Naive thymus-derived CD8-positive, alpha-beta T cell (primary cell): Measurements from ENCODE around the gene CDS2. TPM values are rescaled to one million over a fixed set of nuclear protein-coding genes. Genes with fewer than 3 reads are reported as not detected.
A peak's percentile ranks its signal among the peaks of the same experiment; 100 is the strongest.

Experiments
- ATAC-seq, 2 donors: fragments of 150-1000 bp; cut with Tn5 transposase in 1 of 2; sonication (Bioruptor Pico), chemical (Tn5 transposase) in 1 of 2; 1 replicate in 1 of 2; 2 replicates in 1 of 2; pipeline ENCODE4 v1.10.0; 2021; ENCODE audit warnings: mild to moderate bottlenecking in 2 of 2, moderate library complexity in 2 of 2
- POLR2A ChIA-PET: fragments of 350-600 bp; sonication (Branson Sonifier 250); formaldehyde crosslinking; loops from one replicate; lab custom pipeline; 2021; ENCODE audit warnings: antibody characterized with exemption; lab: Charles Lee
- DNase-seq, 10 donors: peaks; one replicate each; pipeline versions ENCODE4 v3.0.0 to v3.0.0-alpha.2; 2020 to 2022
- H3K27ac Mint-ChIP-seq, 10 donors: one replicate each; pipeline ENCODE4 v1.8.0; 2020 to 2022; ENCODE audit warnings: mild to moderate bottlenecking in 10 of 10, mixed read lengths in 10 of 10, moderate library complexity in 4 of 10, inconsistent platforms in 1 of 10
- H3K27me3 Mint-ChIP-seq, 5 donors: one replicate each; pipeline ENCODE4 v1.8.0; 2021 to 2022; ENCODE audit warnings: mixed read lengths in 5 of 5
- H3K36me3 Mint-ChIP-seq, 3 donors: one replicate each; pipeline ENCODE4 v1.8.0; 2020 to 2022; ENCODE audit warnings: mixed read lengths in 3 of 3, mild to moderate bottlenecking in 2 of 3, inconsistent platforms in 1 of 3
- H3K4me1 Mint-ChIP-seq, 4 donors: one replicate each; pipeline ENCODE4 v1.8.0; 2021 to 2022; ENCODE audit warnings: mixed read lengths in 4 of 4
- H3K4me3 Mint-ChIP-seq, 10 donors: one replicate each; pipeline ENCODE4 v1.8.0; 2020 to 2022; ENCODE audit warnings: mild to moderate bottlenecking in 10 of 10, mixed read lengths in 10 of 10, moderate library complexity in 6 of 10, inconsistent platforms in 1 of 10
- H3K9me3 Mint-ChIP-seq, 9 donors: one replicate each; pipeline ENCODE4 v1.8.0; 2020 to 2022; ENCODE audit warnings: mixed read lengths in 9 of 9, mild to moderate bottlenecking in 3 of 9, inconsistent platforms in 1 of 9, moderate library complexity in 1 of 9
- polyA plus RNA-seq, 3 donors: library from polyadenylated mRNA; unstranded; fragments of 300-500 nt; fragmentation: Illumina TruSeq; gene quantifications; one replicate each; pipeline ENCODE4 v1.2.3, GENCODE V29; 2021
- total RNA-seq, 8 experiments: library from RNA in 2 of 8; stranded (reverse) in 2 of 8; gene quantifications; one replicate each; pipeline ENCODE4 v1.2.3 and lab custom pipeline; 2021 to 2026

The CDS2 gene
- total and polyA plus RNA-seq, 5 experiments from 2014 or later, result 32.3 to 60.7 (median 47.3) TPM

GRCh38 chr20:5155404-5155803 is 28.6 kb downstream of the CDS2 start:
- no peaks in the 10 kb centered on the region for H3K9me3 Mint-ChIP-seq
- H3K4me1 Mint-ChIP-seq, result peaks cover 29 to 75% (median 65%) of the 10 kb centered on the region in 4 donors
- ATAC-seq (no peak), DNase-seq (no peak)
- H3K4me3 Mint-ChIP-seq, result no peak overlapping the region
- POLR2A ChIA-PET, result interaction anchor here (1.8 kb wide), 1 partner anchor 29 kb away, joined by 4 read pairs; the partner anchor contains the start of gene CDS2
- no peaks in the 10 kb centered on the region for H3K27me3 Mint-ChIP-seq
- peaks cover 0 to 26% (median 2%) of the 10 kb centered on the region in 3 donors for H3K36me3 Mint-ChIP-seq
- peak overlapping the region in 4 of 10 donors; percentile 10 to 57 (median 40) for H3K27ac Mint-ChIP-seq

GRCh38 chr20:5156675-5157448 is 30.1 kb downstream of the CDS2 start:
- Mint-ChIP-seq H3K27me3 (no peaks in the 10 kb centered on the region), H3K4me3 (peak overlapping the region in 1 of 10 donors; percentile 25), H3K27ac (peak overlapping the region in 9 of 10 donors; percentile 9 to 91 (median 58)), H3K9me3 (no peaks in the 10 kb centered on the region), H3K4me1 (peaks cover 29 to 83% (median 71%) of the 10 kb centered on the region in 4 donors), H3K36me3 (peaks cover 0 to 29% (median 2%) of the 10 kb centered on the region in 3 donors)
- ATAC-seq (no peak), DNase-seq (no peak)
- POLR2A ChIA-PET, result no interaction called here

GRCh38 chr20:5159928-5160327 is 33.1 kb downstream of the CDS2 start:
- H3K4me1 Mint-ChIP-seq, result peaks cover 35 to 79% (median 66%) of the 10 kb centered on the region in 4 donors
- no peak overlapping the region for H3K4me3 Mint-ChIP-seq
- ATAC-seq, result no peak
- no peak for DNase-seq
- H3K36me3 Mint-ChIP-seq, result peaks cover 0 to 8% (median 0%) of the 10 kb centered on the region in 3 donors
- no peaks in the 10 kb centered on the region for H3K9me3 Mint-ChIP-seq
- POLR2A ChIA-PET, result no interaction called here
- no peaks in the 10 kb centered on the region for H3K27me3 Mint-ChIP-seq
- H3K27ac Mint-ChIP-seq, result peak overlapping the region in 3 of 10 donors; percentile 18 to 34 (median 23)

GRCh38 chr20:5160882-5161281 is 34.1 kb downstream of the CDS2 start:
- Mint-ChIP-seq H3K9me3 (no peaks in the 10 kb centered on the region), H3K27me3 (no peaks in the 10 kb centered on the region), H3K4me3 (no peak overlapping the region), H3K4me1 (peaks cover 35 to 79% (median 66%) of the 10 kb centered on the region in 4 donors), H3K36me3 (peaks cover 0 to 6% (median 0%) of the 10 kb centered on the region in 3 donors), H3K27ac (peak overlapping the region in 1 of 10 donors; percentile 1)
- DNase-seq, result no peak
- POLR2A ChIA-PET, result no interaction called here
- no peak for ATAC-seq

GRCh38 chr20:5161536-5162164 is 34.8 kb downstream of the CDS2 start:
- ATAC-seq, result no peak
- Mint-ChIP-seq H3K9me3 (no peaks in the 10 kb centered on the region), H3K27me3 (no peaks in the 10 kb centered on the region), H3K36me3 (peaks cover 0 to 6% (median 0%) of the 10 kb centered on the region in 3 donors), H3K4me3 (no peak overlapping the region), H3K27ac (peak overlapping the region in 1 of 10 donors; percentile 33), H3K4me1 (peaks cover 37 to 79% (median 66%) of the 10 kb centered on the region in 4 donors)
- POLR2A ChIA-PET, result no interaction called here
- no peak for DNase-seq

- Mint-ChIP-seq H3K27me3 (no peaks in the 10 kb centered on the region), H3K4me1 (peaks cover 45 to 87% (median 83%) of the 10 kb centered on the region in 4 donors), H3K27ac (peak overlapping the region in 8 of 10 donors; percentile 1 to 88 (median 61)), H3K9me3 (no peaks in the 10 kb centered on the region), H3K4me3 (no peak overlapping the region), H3K36me3 (peaks cover 0 to 6% (median 0%) of the 10 kb centered on the region in 3 donors)
- no peak for ATAC-seq
- POLR2A ChIA-PET, result interaction anchor here (0.6 kb wide), 2 partner anchors 142 to 172 kb away, joined by 4 to 6 read pairs; no protein-coding TSS in a partner anchor
- no peak for DNase-seq
Measured at GRCh38 chr20:5164645-5165625, 38.1 kb downstream of the CDS2 start.

- Mint-ChIP-seq H3K4me1 (peaks cover 49 to 92% (median 79%) of the 10 kb centered on the region in 4 donors), H3K27me3 (no peaks in the 10 kb centered on the region), H3K36me3 (peaks cover 0 to 11% (median 0%) of the 10 kb centered on the region in 3 donors), H3K9me3 (no peaks in the 10 kb centered on the region), H3K27ac (peak overlapping the region; percentile 60 to 96 (median 92)), H3K4me3 (peak overlapping the region; percentile 13 to 83 (median 70))
- peak in 1 of 10 donors; percentile 12 for DNase-seq
- POLR2A ChIA-PET, result interaction anchor here (1.1 to 1.5 kb wide), 2 partner anchors 40 to 42 kb away, joined by 4 to 9 read pairs; partner anchors contain the start of gene CDS2
- peak; percentile 57 to 64 for ATAC-seq
Measured at GRCh38 chr20:5168651-5169396, 42.0 kb downstream of the CDS2 start.

- Mint-ChIP-seq H3K4me1 (peaks cover 41 to 81% (median 66%) of the 10 kb centered on the region in 4 donors), H3K36me3 (peaks cover 0 to 24% (median 4%) of the 10 kb centered on the region in 3 donors), H3K4me3 (no peak overlapping the region), H3K27me3 (no peaks in the 10 kb centered on the region), H3K9me3 (no peaks in the 10 kb centered on the region), H3K27ac (peak overlapping the region; percentile 11 to 96 (median 80))
- ATAC-seq (no peak), DNase-seq (no peak)
- POLR2A ChIA-PET, result interaction anchor here (1.1 kb wide), 1 partner anchor 42 kb away, joined by 4 read pairs; no protein-coding TSS in a partner anchor
Measured at GRCh38 chr20:5170341-5170740, 43.5 kb downstream of the CDS2 start.

- H3K4me1 Mint-ChIP-seq, result peaks cover 32 to 72% (median 57%) of the 10 kb centered on the region in 4 donors
- H3K36me3 Mint-ChIP-seq, result peaks cover 0 to 33% (median 4%) of the 10 kb centered on the region in 3 donors
- no peaks in the 10 kb centered on the region for H3K27me3 Mint-ChIP-seq
- H3K9me3 Mint-ChIP-seq, result no peaks in the 10 kb centered on the region
- peak overlapping the region; percentile 55 to 96 (median 82) for H3K27ac Mint-ChIP-seq
- H3K4me3 Mint-ChIP-seq, result no peak overlapping the region
- ATAC-seq (no peak), DNase-seq (no peak)
- POLR2A ChIA-PET, result no interaction called here
Measured at GRCh38 chr20:5171064-5171789, 44.4 kb downstream of the CDS2 start.

- ATAC-seq, result no peak
- H3K27ac Mint-ChIP-seq, result peak overlapping the region; percentile 28 to 90 (median 78)
- peaks cover 0 to 39% (median 4%) of the 10 kb centered on the region in 3 donors for H3K36me3 Mint-ChIP-seq
- no peaks in the 10 kb centered on the region for H3K9me3 Mint-ChIP-seq
- no peak for DNase-seq
- no peak overlapping the region for H3K4me3 Mint-ChIP-seq
- peaks cover 27 to 67% (median 51%) of the 10 kb centered on the region in 4 donors for H3K4me1 Mint-ChIP-seq
- POLR2A ChIA-PET, result no interaction called here
- H3K27me3 Mint-ChIP-seq, result no peaks in the 10 kb centered on the region
Measured at GRCh38 chr20:5171790-5172164, 45.0 kb downstream of the CDS2 start.

- no peaks in the 10 kb centered on the region for H3K9me3 Mint-ChIP-seq
Measured at GRCh38 chr20:5172167-5172601, 45.4 kb downstream of the CDS2 start.

More at GRCh38 chr20:5172167-5172601, 45.4 kb downstream of the CDS2 start:
- Mint-ChIP-seq H3K4me1 (peaks cover 25 to 63% (median 47%) of the 10 kb centered on the region in 4 donors), H3K4me3 (no peak overlapping the region), H3K27me3 (no peaks in the 10 kb centered on the region), H3K36me3 (peaks cover 0 to 43% (median 4%) of the 10 kb centered on the region in 3 donors), H3K27ac (peak overlapping the region in 9 of 10 donors; percentile 7 to 90 (median 80))
- POLR2A ChIA-PET, result no interaction called here
- DNase-seq, result no peak
- no peak for ATAC-seq
